MM.1S (cell line): Measurements from ENCODE around the gene WDR43.

Experiments
- DNase-seq: peaks from one replicate; pipeline ENCODE4 v3.0.0-alpha.2; 2015
- H2AFZ ChIP-seq: fragments of 300-600 bp; sonication (generic); 2 replicates; pipeline ENCODE4 v1.6.0; 2016; ENCODE audit warnings: antibody characterized with exemption, low read length
- H3F3A ChIP-seq: fragments of 300-600 bp; sonication (generic); 2 replicates; pipeline ENCODE4 v1.6.1; 2016; ENCODE audit warnings: mild to moderate bottlenecking, antibody characterized with exemption, low read length, moderate library complexity, mixed read lengths; ENCODE audit not compliant: insufficient read depth
- H3K27ac ChIP-seq: fragments of 300-600 bp; sonication (generic); 2 replicates; pipeline ENCODE4 v1.5.1; 2016; ENCODE audit warnings: mild to moderate bottlenecking, low read length
- H3K27me3 ChIP-seq: fragments of 300-600 bp; sonication (generic); replicated peaks from 2 replicates; pipeline ENCODE4 v1.6.0; 2016; ENCODE audit warnings: low read length; ENCODE audit not compliant: insufficient read depth
- H3K36me3 ChIP-seq: fragments of 300-600 bp; sonication (generic); replicated peaks from 2 replicates; pipeline ENCODE4 v1.6.1; 2016; ENCODE audit warnings: mild to moderate bottlenecking, low read length, mixed read lengths; ENCODE audit not compliant: insufficient read depth
- H3K4me1 ChIP-seq: fragments of 300-600 bp; sonication (generic); 2 replicates; pipeline ENCODE4 v1.6.1; 2016; ENCODE audit warnings: low read length, mixed read lengths
- H3K4me2 ChIP-seq: fragments of 300-600 bp; sonication (generic); 2 replicates; pipeline ENCODE4 v1.6.0; 2016; ENCODE audit warnings: low read depth, low read length
- H3K4me3 ChIP-seq: fragments of 300-600 bp; sonication (generic); 2 replicates; pipeline ENCODE4 v1.5.1; 2016; ENCODE audit warnings: low read length, mixed read lengths
- H3K79me2 ChIP-seq: fragments of 300-600 bp; sonication (generic); 2 replicates; pipeline ENCODE4 v1.6.1; 2016; ENCODE audit warnings: mixed run types, low read length, mixed read lengths
- H3K9ac ChIP-seq: fragments of 300-600 bp; sonication (generic); 2 replicates; pipeline ENCODE4 v1.6.1; 2016; ENCODE audit warnings: low read length, mixed read lengths
- H3K9me2 ChIP-seq: fragments of 300-600 bp; sonication (generic); replicated peaks from 2 replicates; pipeline ENCODE4 v1.6.1; 2016; ENCODE audit warnings: mild to moderate bottlenecking, low read length, mixed read lengths; ENCODE audit not compliant: insufficient read depth
- H3K9me3 ChIP-seq: fragments of 300-600 bp; sonication (generic); replicated peaks from 2 replicates; pipeline ENCODE4 v1.6.1; 2016; ENCODE audit warnings: mild to moderate bottlenecking, low read length, mixed read lengths; ENCODE audit not compliant: insufficient read depth
- H4K20me1 ChIP-seq: fragments of 300-600 bp; sonication (generic); 2 replicates; pipeline ENCODE4 v1.6.1; 2016; ENCODE audit warnings: mild to moderate bottlenecking, low read length, moderate library complexity, mixed read lengths; ENCODE audit not compliant: insufficient read depth
- CTCF ChIP-seq: fragments of 300-600 bp; sonication (generic); IDR thresholded peaks from 2 replicates; pipeline ENCODE4 v1.5.1; 2016; ENCODE audit warnings: antibody characterized with exemption, low read length, mixed read lengths
- EZH2 ChIP-seq: fragments of 300-600 bp; sonication (generic); optimal IDR thresholded peaks from 2 replicates; pipeline ENCODE3; 2017; ENCODE audit warnings: low read depth, mild to moderate bottlenecking, antibody characterized with exemption, low read length, mixed read lengths
- EZH2phosphoT487 ChIP-seq: fragments of 300-600 bp; sonication (generic); IDR thresholded peaks from 2 replicates; pipeline ENCODE4 v1.6.1; 2018; ENCODE audit warnings: antibody characterized with exemption, low read length

WDR43 gene

GRCh38 chr2:28927878-28928277 lies 33.4 kb downstream of the WDR43 start:
- peaks cover 32% of the 10 kb centered on the region for H3K36me3 ChIP-seq
- H4K20me1 ChIP-seq, result no peaks in the 10 kb centered on the region; the same call in 1 of the 2 replicates

GRCh38 chr2:28929581-28929980 lies 35.1 kb downstream of the WDR43 start:
- Histone ChIP-seq H3K36me3 (peaks cover 27% of the 10 kb centered on the region), H3K27me3 (no peaks in the 10 kb centered on the region), H3F3A (no peaks in the 10 kb centered on the region; the same call in 1 of the 2 replicates), H3K4me3 (no peak overlapping the region), H3K4me1 (no peaks in the 10 kb centered on the region), H3K79me2 (peaks cover 66% of the 10 kb centered on the region), H3K9me3 (no peaks in the 10 kb centered on the region), H3K4me2 (no peak overlapping the region), H2AFZ (no peak overlapping the region), H3K9ac (no peak overlapping the region), H3K9me2 (no peaks in the 10 kb centered on the region), H3K27ac (no peak overlapping the region), H4K20me1 (no peaks in the 10 kb centered on the region; the same call in 1 of the 2 replicates)
- TF ChIP-seq CTCF, result no peak
- no peak for TF ChIP-seq EZH2
- TF ChIP-seq EZH2phosphoT487, result no peak
- DNase-seq, result no peak

More at GRCh38 chr2:28927878-28928277, 33.4 kb downstream of the WDR43 start:
- Histone ChIP-seq H3K4me3 (no peak overlapping the region), H3K9ac (no peak overlapping the region), H3K27ac (no peak overlapping the region), H3K4me1 (no peaks in the 10 kb centered on the region), H3K27me3 (no peaks in the 10 kb centered on the region), H3K4me2 (no peak overlapping the region), H3F3A (no peaks in the 10 kb centered on the region; the same call in 1 of the 2 replicates), H3K9me3 (no peaks in the 10 kb centered on the region), H2AFZ (no peak overlapping the region), H3K9me2 (no peaks in the 10 kb centered on the region), H3K79me2 (peaks cover 64% of the 10 kb centered on the region)
- DNase-seq, result no peak
- no peak for TF ChIP-seq EZH2
- TF ChIP-seq EZH2phosphoT487, result no peak
- TF ChIP-seq CTCF, result no peak

GRCh38 chr2:28930205-28930604 lies 35.7 kb downstream of the WDR43 start:
- Histone ChIP-seq H3K27ac (no peak overlapping the region), H3K9ac (no peak overlapping the region), H4K20me1 (no peaks in the 10 kb centered on the region; the same call in 1 of the 2 replicates), H3K27me3 (no peaks in the 10 kb centered on the region), H3K9me3 (no peaks in the 10 kb centered on the region), H3K4me3 (no peak overlapping the region), H3K4me1 (no peaks in the 10 kb centered on the region), H3K36me3 (peaks cover 26% of the 10 kb centered on the region), H3K79me2 (peaks cover 72% of the 10 kb centered on the region), H3F3A (no peaks in the 10 kb centered on the region), H3K9me2 (no peaks in the 10 kb centered on the region), H2AFZ (no peak overlapping the region), H3K4me2 (no peak overlapping the region)
- DNase-seq, result no peak
- TF ChIP-seq CTCF (no peak), EZH2 (no peak), EZH2phosphoT487 (no peak)
